GM06990 (cell line): ENCODE data around the gene FYN.

Experiments used
- DNase-seq: peaks from one replicate; pipeline ENCODE4 v3.0.0-alpha.2; 2011; ENCODE audit not compliant: insufficient read length; ENCODE audit errors: extremely low read depth
- H3K27me3 ChIP-seq: replicated peaks from 2 replicates; pipeline ENCODE4 v1.6.0; 2011; ENCODE audit warnings: low read length; ENCODE audit not compliant: control insufficient read depth, insufficient read depth
- H3K36me3 ChIP-seq: 2 replicates; pipeline ENCODE4 v1.5.1; 2011; ENCODE audit warnings: low read length; ENCODE audit not compliant: control insufficient read depth, insufficient read depth
- H3K4me3 ChIP-seq: replicated peaks from 2 replicates; pipeline ENCODE4 v1.5.1; 2011; ENCODE audit warnings: low read depth, mild to moderate bottlenecking, control low read depth, low read length
- CTCF ChIP-seq: IDR thresholded peaks from 2 replicates; pipeline ENCODE4 v1.5.1; 2011; ENCODE audit warnings: low read length, control low read depth, mild to moderate bottlenecking, inconsistent platforms; ENCODE audit not compliant: insufficient read depth, poor library complexity, severe bottlenecking

The FYN gene

GRCh38 chr6:111781041-111781708, 92.1 kb downstream of the FYN start:
- Histone ChIP-seq H3K4me3 (no peak overlapping the region), H3K36me3 (no peaks in the 10 kb centered on the region), H3K27me3 (no peaks in the 10 kb centered on the region)
- TF ChIP-seq CTCF, result no peak
- DNase-seq, result no peak

GRCh38 chr6:111780393-111780792, 92.9 kb downstream of the FYN start:
- no peak for TF ChIP-seq CTCF
- Histone ChIP-seq H3K36me3 (no peaks in the 10 kb centered on the region; the same call in 1 of the 2 replicates), H3K27me3 (no peaks in the 10 kb centered on the region), H3K4me3 (no peak overlapping the region)
- no peak for DNase-seq

GRCh38 chr6:111779660-111780059, 93.6 kb downstream of the FYN start:
- no peak for TF ChIP-seq CTCF
- no peaks in the 10 kb centered on the region for H3K27me3 ChIP-seq
- no peaks in the 10 kb centered on the region; the same call in 1 of the 2 replicates for H3K36me3 ChIP-seq
- no peak for DNase-seq
- no peak overlapping the region for H3K4me3 ChIP-seq

GRCh38 chr6:111779031-111779430, 94.2 kb downstream of the FYN start:
- Histone ChIP-seq H3K27me3 (no peaks in the 10 kb centered on the region), H3K4me3 (no peak overlapping the region), H3K36me3 (no peaks in the 10 kb centered on the region; the same call in 1 of the 2 replicates)
- no peak for TF ChIP-seq CTCF
- DNase-seq, result no peak

- Histone ChIP-seq H3K27me3 (no peaks in the 10 kb centered on the region), H3K36me3 (no peaks in the 10 kb centered on the region; the same call in 1 of the 2 replicates), H3K4me3 (no peak overlapping the region)
- no peak for DNase-seq
- no peak for TF ChIP-seq CTCF
These were observed 95.9 kb downstream of the FYN start for GRCh38 chr6:111777357-111777756.
